Measurements from ENCODE around the gene GAPT.
"Not testable (repeated sequence)": the region's sequence is repeated elsewhere in the genome, so short reads cannot be mapped to it uniquely, and the experiment has no call there.

Gene GAPT

GRCh38 chr5:58530942-58531490 lies 39.8 kb downstream of the GAPT start:
- no peaks in the 10 kb centered on the region for H3K27me3 ChIP-seq (ENCODE audit: control insufficient read depth, insufficient read depth, low read length)

GRCh38 chr5:58541935-58542334 lies 50.7 kb downstream of the GAPT start:
- not testable (repeated sequence) for H3K4me3 ChIP-seq (ENCODE audit: low read length); H3K27ac ChIP-seq (ENCODE audit: low read depth, low read length); H3K36me3 ChIP-seq (ENCODE audit: control insufficient read depth, insufficient read depth, low read length); H3K27me3 ChIP-seq (ENCODE audit: control insufficient read depth, insufficient read depth, low read length); H3K9ac ChIP-seq (ENCODE audit: low read length); H3K4me1 ChIP-seq (ENCODE audit: control insufficient read depth, insufficient read depth, low read length)

More at GRCh38 chr5:58530942-58531490, 39.8 kb downstream of the GAPT start:
- no peaks in the 10 kb centered on the region for H3K4me1 ChIP-seq (ENCODE audit: control insufficient read depth, insufficient read depth, low read length)
- no peaks in the 10 kb centered on the region for H3K36me3 ChIP-seq (ENCODE audit: control insufficient read depth, insufficient read depth, low read length)
- no peak overlapping the region for H3K9ac ChIP-seq (ENCODE audit: low read length)
- no peak overlapping the region for H3K27ac ChIP-seq (ENCODE audit: low read depth, low read length)
- H3K4me3 ChIP-seq (ENCODE audit: low read length): no peak overlapping the region

GRCh38 chr5:58542709-58543108 lies 51.5 kb downstream of the GAPT start:
- no peak overlapping the region for H3K4me3 ChIP-seq (ENCODE audit: low read length)
- H3K9ac ChIP-seq (ENCODE audit: low read length): no peak overlapping the region
- H3K27me3 ChIP-seq (ENCODE audit: control insufficient read depth, insufficient read depth, low read length): no peaks in the 10 kb centered on the region
- no peak overlapping the region for H3K27ac ChIP-seq (ENCODE audit: low read depth, low read length)
- H3K4me1 ChIP-seq (ENCODE audit: control insufficient read depth, insufficient read depth, low read length): no peaks in the 10 kb centered on the region
- no peaks in the 10 kb centered on the region for H3K36me3 ChIP-seq (ENCODE audit: control insufficient read depth, insufficient read depth, low read length)

GRCh38 chr5:58543723-58544122 lies 52.5 kb downstream of the GAPT start:
- no peak overlapping the region for H3K9ac ChIP-seq (ENCODE audit: low read length)
- H3K36me3 ChIP-seq (ENCODE audit: control insufficient read depth, insufficient read depth, low read length): no peaks in the 10 kb centered on the region
- no peak overlapping the region for H3K27ac ChIP-seq (ENCODE audit: low read depth, low read length)
- no peaks in the 10 kb centered on the region for H3K4me1 ChIP-seq (ENCODE audit: control insufficient read depth, insufficient read depth, low read length)
- H3K27me3 ChIP-seq (ENCODE audit: control insufficient read depth, insufficient read depth, low read length): no peaks in the 10 kb centered on the region
- no peak overlapping the region for H3K4me3 ChIP-seq (ENCODE audit: low read length)

- Histone ChIP-seq H3K4me3 (ENCODE audit: low read length) (no peak overlapping the region), H3K27ac (ENCODE audit: low read depth, low read length) (no peak overlapping the region), H3K4me1 (ENCODE audit: control insufficient read depth, insufficient read depth, low read length) (no peaks in the 10 kb centered on the region)
Observed at GRCh38 chr5:58544195-58544594, 53.0 kb downstream of the GAPT start.

GRCh38 chr5:58544926-58545325 lies 53.7 kb downstream of the GAPT start:
- Histone ChIP-seq H3K4me3 (ENCODE audit: low read length) (no peak overlapping the region), H3K27ac (ENCODE audit: low read depth, low read length) (no peak overlapping the region), H3K9ac (ENCODE audit: low read length) (no peak overlapping the region), H3K36me3 (ENCODE audit: control insufficient read depth, insufficient read depth, low read length) (no peaks in the 10 kb centered on the region), H3K27me3 (ENCODE audit: control insufficient read depth, insufficient read depth, low read length) (no peaks in the 10 kb centered on the region), H3K4me1 (ENCODE audit: control insufficient read depth, insufficient read depth, low read length) (no peaks in the 10 kb centered on the region)

More at GRCh38 chr5:58544195-58544594, 53.0 kb downstream of the GAPT start:
- Histone ChIP-seq H3K27me3 (ENCODE audit: control insufficient read depth, insufficient read depth, low read length) (no peaks in the 10 kb centered on the region), H3K9ac (ENCODE audit: low read length) (no peak overlapping the region), H3K36me3 (ENCODE audit: control insufficient read depth, insufficient read depth, low read length) (no peaks in the 10 kb centered on the region)

GRCh38 chr5:58545912-58546311 lies 54.7 kb downstream of the GAPT start:
- H3K4me3 ChIP-seq (ENCODE audit: low read length): no peak overlapping the region
- no peak overlapping the region for H3K27ac ChIP-seq (ENCODE audit: low read depth, low read length)
- H3K36me3 ChIP-seq (ENCODE audit: control insufficient read depth, insufficient read depth, low read length): no peaks in the 10 kb centered on the region
- H3K9ac ChIP-seq (ENCODE audit: low read length): no peak overlapping the region
- H3K4me1 ChIP-seq (ENCODE audit: control insufficient read depth, insufficient read depth, low read length): no peaks in the 10 kb centered on the region
- H3K27me3 ChIP-seq (ENCODE audit: control insufficient read depth, insufficient read depth, low read length): no peaks in the 10 kb centered on the region

Data from rectal smooth muscle tissue (tissue), 1 donor.